Mesendoderm (in vitro differentiated cells): ENCODE results near the gene IL20RB.
A peak's percentile ranks its signal among the peaks of the same experiment; 100 is the strongest.
"Not testable (repeated sequence)": the region's sequence is repeated elsewhere in the genome, so short reads cannot be mapped to it uniquely, and the experiment has no call there.

Source experiments
- DNase-seq: peaks from one replicate; pipeline ENCODE4 v3.0.0; 2013
- H2AK5ac ChIP-seq: 2 replicates; pipeline ENCODE4 v1.6.1; 2013; ENCODE audit warnings: low read length, inconsistent platforms
- H2BK120ac ChIP-seq: 2 replicates; pipeline ENCODE4 v1.6.1; 2013; ENCODE audit warnings: low read depth, mild to moderate bottlenecking, low read length, moderate library complexity, mixed read lengths
- H2BK15ac ChIP-seq: replicated peaks from 2 replicates; pipeline ENCODE4 v1.6.1; 2013; ENCODE audit warnings: low read depth, mild to moderate bottlenecking, moderate library complexity
- H2BK5ac ChIP-seq: 2 replicates; pipeline ENCODE4 v1.6.1; 2013; ENCODE audit warnings: low read length, inconsistent platforms
- H3K18ac ChIP-seq: 2 replicates; pipeline ENCODE4 v1.6.1; 2013; ENCODE audit warnings: mild to moderate bottlenecking, low read length, mixed read lengths
- H3K23ac ChIP-seq: one replicate; pipeline ENCODE4 v1.6.1; 2013; ENCODE audit warnings: low read length
- H3K27ac ChIP-seq: 2 replicates; pipeline ENCODE4 v1.5.1; 2013; ENCODE audit warnings: low read depth, mild to moderate bottlenecking, inconsistent platforms, low read length, moderate library complexity
- H3K27me3 ChIP-seq: 2 replicates; pipeline ENCODE4 v1.6.1; 2013; ENCODE audit warnings: low read length, control low read depth, mild to moderate bottlenecking, inconsistent platforms; ENCODE audit not compliant: insufficient read depth, poor library complexity
- H3K36me3 ChIP-seq: 2 replicates; pipeline ENCODE4 v1.6.1; 2013; ENCODE audit warnings: low read length, inconsistent platforms; ENCODE audit not compliant: control insufficient read depth, insufficient read depth
- H3K4ac ChIP-seq: one replicate; pipeline ENCODE4 v1.6.1; 2013; ENCODE audit warnings: low read depth, mild to moderate bottlenecking, low read length, moderate library complexity
- H3K4me1 ChIP-seq: 2 replicates; pipeline ENCODE4 v1.6.1; 2013; ENCODE audit warnings: low read depth, low read length, inconsistent platforms; ENCODE audit not compliant: control insufficient read depth
- H3K4me2 ChIP-seq: 2 replicates; pipeline ENCODE4 v1.6.1; 2013; ENCODE audit warnings: low read length
- H3K4me3 ChIP-seq: 2 replicates; pipeline ENCODE4 v1.5.1; 2013; ENCODE audit warnings: mild to moderate bottlenecking, low read length
- H3K56ac ChIP-seq: one replicate; pipeline ENCODE4 v1.6.1; 2013; ENCODE audit warnings: low read length
- H3K79me1 ChIP-seq: 2 replicates; pipeline ENCODE4 v1.6.1; 2013; ENCODE audit warnings: low read length, inconsistent platforms
- H3K79me2 ChIP-seq: 2 replicates; pipeline ENCODE4 v1.6.1; 2013; ENCODE audit warnings: mild to moderate bottlenecking, low read length; ENCODE audit not compliant: control insufficient read depth, insufficient read depth
- H3K9ac ChIP-seq: 2 replicates; pipeline ENCODE4 v1.6.1; 2013; ENCODE audit warnings: low read length, inconsistent platforms
- H4K5ac ChIP-seq: one replicate; pipeline ENCODE4 v1.6.1; 2013; ENCODE audit warnings: low read length
- H4K8ac ChIP-seq: one replicate; pipeline ENCODE4 v1.6.1; 2013; ENCODE audit warnings: low read depth, mild to moderate bottlenecking, control low read depth, low read length, moderate library complexity
- WGBS: extraction: QIAGEN DNeasy Blood & Tissue Kit; methylation state at CpG from one replicate; pipeline ENCODE4 v1.1.7; 2013; ENCODE audit warnings: low lambda C conversion rate, missing lambda C conversion rate; ENCODE audit not compliant: insufficient coverage; ENCODE audit errors: extremely low coverage; 5-methylcytosine and 5-hydroxymethylcytosine counted together

The IL20RB gene

GRCh38 chr3:136979684-136980083, 21.9 kb downstream of the IL20RB start:
- Histone ChIP-seq H3K27ac (no peak overlapping the region), H3K23ac (no peak overlapping the region)
- no peak for DNase-seq

GRCh38 chr3:136982033-136982432, 24.2 kb downstream of the IL20RB start:
- no peak overlapping the region for H3K23ac ChIP-seq
- H3K79me2 ChIP-seq = no peaks in the 10 kb centered on the region
- no peak overlapping the region for H3K4me2 ChIP-seq
- H4K8ac ChIP-seq = no peak overlapping the region
- no peak overlapping the region for H2BK5ac ChIP-seq
- H3K4ac ChIP-seq = no peak overlapping the region
- no peak overlapping the region for H2AK5ac ChIP-seq
- no peak overlapping the region for H3K9ac ChIP-seq
- no peak overlapping the region for H2BK15ac ChIP-seq
- no CpG with 5 or more reads among the region's 5 CpGs for WGBS
- H3K4me3 ChIP-seq = no peak overlapping the region
- H3K56ac ChIP-seq = no peak overlapping the region
- H2BK120ac ChIP-seq = no peak overlapping the region
- no peak overlapping the region for H4K5ac ChIP-seq
- H3K27ac ChIP-seq = no peak overlapping the region
- no peaks in the 10 kb centered on the region for H3K27me3 ChIP-seq
- H3K4me1 ChIP-seq = no peaks in the 10 kb centered on the region
- H3K18ac ChIP-seq = no peak overlapping the region
- no peaks in the 10 kb centered on the region for H3K36me3 ChIP-seq
- no peaks in the 10 kb centered on the region for H3K79me1 ChIP-seq
- DNase-seq = no peak

More at GRCh38 chr3:136979684-136980083, 21.9 kb downstream of the IL20RB start:
- H3K4ac ChIP-seq = no peak overlapping the region
- no peak overlapping the region for H2AK5ac ChIP-seq
- H3K4me2 ChIP-seq = no peak overlapping the region
- no peaks in the 10 kb centered on the region for H3K79me2 ChIP-seq
- no peak overlapping the region for H3K56ac ChIP-seq
- no peak overlapping the region for H4K5ac ChIP-seq
- no CpG with 5 or more reads among the region's 3 CpGs for WGBS
- no peaks in the 10 kb centered on the region for H3K36me3 ChIP-seq
- no peak overlapping the region for H3K9ac ChIP-seq
- H2BK5ac ChIP-seq = no peak overlapping the region
- no peak overlapping the region for H3K4me3 ChIP-seq
- no peak overlapping the region for H3K18ac ChIP-seq
- H2BK15ac ChIP-seq = no peak overlapping the region
- H3K27me3 ChIP-seq = no peaks in the 10 kb centered on the region
- no peaks in the 10 kb centered on the region for H3K79me1 ChIP-seq
- H2BK120ac ChIP-seq = no peak overlapping the region
- H3K4me1 ChIP-seq = no peaks in the 10 kb centered on the region
- no peak overlapping the region for H4K8ac ChIP-seq

- H3K27ac ChIP-seq = no peak overlapping the region
Observed at GRCh38 chr3:136982520-136983138, 24.8 kb downstream of the IL20RB start.

GRCh38 chr3:136984837-136985236, 27.1 kb downstream of the IL20RB start:
- H3K4me1 ChIP-seq = no peaks in the 10 kb centered on the region
- no peak overlapping the region for H2BK15ac ChIP-seq
- H3K9ac ChIP-seq = no peak overlapping the region
- no peak overlapping the region for H3K4ac ChIP-seq
- H3K23ac ChIP-seq = no peak overlapping the region
- no peak overlapping the region for H2AK5ac ChIP-seq
- no peak overlapping the region for H4K5ac ChIP-seq
- no peaks in the 10 kb centered on the region for H3K79me2 ChIP-seq
- no peak overlapping the region for H3K27ac ChIP-seq
- no peak overlapping the region for H3K56ac ChIP-seq
- H3K27me3 ChIP-seq = no peaks in the 10 kb centered on the region
- H3K79me1 ChIP-seq = no peaks in the 10 kb centered on the region
- no peaks in the 10 kb centered on the region for H3K36me3 ChIP-seq
- no CpG with 5 or more reads among the region's 3 CpGs for WGBS
- no peak overlapping the region for H2BK5ac ChIP-seq
- H3K4me3 ChIP-seq = no peak overlapping the region
- H3K18ac ChIP-seq = no peak overlapping the region
- no peak overlapping the region for H3K4me2 ChIP-seq
- DNase-seq = peak; percentile 8
- no peak overlapping the region for H4K8ac ChIP-seq
- no peak overlapping the region for H2BK120ac ChIP-seq

More at GRCh38 chr3:136982520-136983138, 24.8 kb downstream of the IL20RB start:
- Histone ChIP-seq H2BK15ac (no peak overlapping the region), H3K4me3 (no peak overlapping the region), H3K4me2 (no peak overlapping the region), H3K4me1 (no peaks in the 10 kb centered on the region), H3K4ac (no peak overlapping the region), H3K27me3 (no peaks in the 10 kb centered on the region), H3K79me1 (no peaks in the 10 kb centered on the region), H4K8ac (no peak overlapping the region), H3K9ac (no peak overlapping the region), H3K23ac (no peak overlapping the region), H3K18ac (no peak overlapping the region), H2BK5ac (no peak overlapping the region), H2BK120ac (no peak overlapping the region), H3K79me2 (no peaks in the 10 kb centered on the region), H2AK5ac (no peak overlapping the region), H3K36me3 (no peaks in the 10 kb centered on the region), H3K56ac (no peak overlapping the region), H4K5ac (no peak overlapping the region)
- WGBS = no CpG with 5 or more reads among the region's 4 CpGs
- no peak for DNase-seq

- not testable (repeated sequence) for H3K4ac ChIP-seq, H3K23ac ChIP-seq, H3K27me3 ChIP-seq, H2AK5ac ChIP-seq, H3K4me3 ChIP-seq, H3K18ac ChIP-seq, H3K56ac ChIP-seq, H3K79me2 ChIP-seq, H3K4me1 ChIP-seq, H3K4me2 ChIP-seq, H3K9ac ChIP-seq, H3K27ac ChIP-seq, H2BK15ac ChIP-seq, H3K36me3 ChIP-seq, H2BK5ac ChIP-seq, H2BK120ac ChIP-seq, H3K79me1 ChIP-seq, H4K8ac ChIP-seq, H4K5ac ChIP-seq, DNase-seq
- WGBS = no CpG with 5 or more reads among the region's 39 CpGs
Observed at GRCh38 chr3:136987398-136987980, 29.7 kb downstream of the IL20RB start.

- Histone ChIP-seq H2BK120ac (no peak overlapping the region), H4K5ac (no peak overlapping the region), H3K36me3 (no peaks in the 10 kb centered on the region), H3K4ac (no peak overlapping the region), H3K4me3 (no peak overlapping the region), H4K8ac (no peak overlapping the region), H3K4me2 (no peak overlapping the region), H2BK5ac (no peak overlapping the region), H3K9ac (no peak overlapping the region), H3K4me1 (no peaks in the 10 kb centered on the region), H2BK15ac (no peak overlapping the region), H3K27me3 (no peaks in the 10 kb centered on the region), H3K27ac (no peak overlapping the region), H3K56ac (no peak overlapping the region), H3K23ac (no peak overlapping the region), H3K79me1 (no peaks in the 10 kb centered on the region), H3K18ac (no peak overlapping the region), H3K79me2 (no peaks in the 10 kb centered on the region), H2AK5ac (no peak overlapping the region)
- DNase-seq = no peak
- WGBS = no CpG with 5 or more reads among the region's 2 CpGs
Observed at GRCh38 chr3:136988651-136989050, 30.9 kb downstream of the IL20RB start.
